ENCODE data around the gene FXYD3.

DNA sequence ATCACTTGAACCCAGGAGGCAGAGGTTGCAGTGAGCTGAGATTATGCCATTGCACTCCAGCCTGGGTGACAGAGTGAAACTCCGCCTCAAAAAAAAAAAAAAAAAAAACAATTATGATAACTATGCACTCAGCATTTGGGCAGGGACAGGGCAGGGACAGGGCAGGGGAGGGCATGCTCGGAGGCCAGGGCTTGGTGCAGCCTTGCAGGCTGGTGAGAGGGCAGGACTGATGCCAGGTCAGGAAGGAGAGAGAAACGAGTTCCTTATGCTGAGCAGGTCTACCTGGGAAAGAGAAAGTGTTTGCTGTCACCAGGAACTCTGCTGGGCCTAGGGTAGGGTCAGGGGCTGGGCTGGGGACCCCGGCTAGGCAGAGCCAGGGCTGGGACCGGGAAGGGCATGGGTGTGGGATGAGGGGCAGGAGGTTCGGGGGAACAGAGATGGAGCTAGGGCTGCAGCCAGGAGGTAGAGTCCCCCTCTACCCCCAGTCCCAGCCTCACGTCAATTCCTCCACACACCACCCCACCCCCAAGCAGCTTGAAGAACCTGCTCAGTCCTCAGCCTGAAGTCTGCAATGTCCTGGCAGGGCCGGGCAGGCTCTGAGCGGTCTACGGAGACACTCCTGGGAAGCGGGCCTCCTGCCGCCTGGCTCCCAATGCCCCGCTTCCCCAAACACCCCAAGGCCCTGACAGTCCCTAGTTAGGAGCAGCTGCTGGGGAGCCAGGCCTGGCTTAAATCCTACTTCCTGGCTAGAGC, 2.8 kb downstream of the FXYD3 start:
- no peak for TF ChIP-seq ZNF660 (CRISPR knock-in tag; IDR thresholded peaks at IDR 0.05; ENCODE audit: borderline replicate concordance, low read depth)
- no peak for TF ChIP-seq DPF2 (CRISPR knock-in tag; IDR thresholded peaks at IDR 0.05; ENCODE audit: borderline replicate concordance, low read depth)
- no peak for TF ChIP-seq ISX (CRISPR knock-in tag; conservative IDR thresholded peaks at IDR 0.05)
- TF ChIP-seq, protein P1, sequence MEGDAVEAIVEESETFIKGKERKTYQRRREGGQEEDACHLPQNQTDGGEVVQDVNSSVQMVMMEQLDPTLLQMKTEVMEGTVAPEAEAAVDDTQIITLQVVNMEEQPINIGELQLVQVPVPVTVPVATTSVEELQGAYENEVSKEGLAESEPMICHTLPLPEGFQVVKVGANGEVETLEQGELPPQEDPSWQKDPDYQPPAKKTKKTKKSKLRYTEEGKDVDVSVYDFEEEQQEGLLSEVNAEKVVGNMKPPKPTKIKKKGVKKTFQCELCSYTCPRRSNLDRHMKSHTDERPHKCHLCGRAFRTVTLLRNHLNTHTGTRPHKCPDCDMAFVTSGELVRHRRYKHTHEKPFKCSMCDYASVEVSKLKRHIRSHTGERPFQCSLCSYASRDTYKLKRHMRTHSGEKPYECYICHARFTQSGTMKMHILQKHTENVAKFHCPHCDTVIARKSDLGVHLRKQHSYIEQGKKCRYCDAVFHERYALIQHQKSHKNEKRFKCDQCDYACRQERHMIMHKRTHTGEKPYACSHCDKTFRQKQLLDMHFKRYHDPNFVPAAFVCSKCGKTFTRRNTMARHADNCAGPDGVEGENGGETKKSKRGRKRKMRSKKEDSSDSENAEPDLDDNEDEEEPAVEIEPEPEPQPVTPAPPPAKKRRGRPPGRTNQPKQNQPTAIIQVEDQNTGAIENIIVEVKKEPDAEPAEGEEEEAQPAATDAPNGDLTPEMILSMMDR (CRISPR knock-in tag; IDR thresholded peaks at IDR 0.05), result no peak
- TF ChIP-seq POLR2AphosphoS5 (IDR thresholded peaks at IDR 0.05; ENCODE audit: low read depth, low read length), result no peak
- TF ChIP-seq FOSL2 (CRISPR knock-in tag; IDR thresholded peaks at IDR 0.05), result no peak
- TF ChIP-seq, protein P2, sequence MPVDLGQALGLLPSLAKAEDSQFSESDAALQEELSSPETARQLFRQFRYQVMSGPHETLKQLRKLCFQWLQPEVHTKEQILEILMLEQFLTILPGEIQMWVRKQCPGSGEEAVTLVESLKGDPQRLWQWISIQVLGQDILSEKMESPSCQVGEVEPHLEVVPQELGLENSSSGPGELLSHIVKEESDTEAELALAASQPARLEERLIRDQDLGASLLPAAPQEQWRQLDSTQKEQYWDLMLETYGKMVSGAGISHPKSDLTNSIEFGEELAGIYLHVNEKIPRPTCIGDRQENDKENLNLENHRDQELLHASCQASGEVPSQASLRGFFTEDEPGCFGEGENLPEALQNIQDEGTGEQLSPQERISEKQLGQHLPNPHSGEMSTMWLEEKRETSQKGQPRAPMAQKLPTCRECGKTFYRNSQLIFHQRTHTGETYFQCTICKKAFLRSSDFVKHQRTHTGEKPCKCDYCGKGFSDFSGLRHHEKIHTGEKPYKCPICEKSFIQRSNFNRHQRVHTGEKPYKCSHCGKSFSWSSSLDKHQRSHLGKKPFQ (CRISPR knock-in tag; IDR thresholded peaks at IDR 0.05; ENCODE audit: insufficient replicate concordance), result no peak
- TF ChIP-seq, protein P3, sequence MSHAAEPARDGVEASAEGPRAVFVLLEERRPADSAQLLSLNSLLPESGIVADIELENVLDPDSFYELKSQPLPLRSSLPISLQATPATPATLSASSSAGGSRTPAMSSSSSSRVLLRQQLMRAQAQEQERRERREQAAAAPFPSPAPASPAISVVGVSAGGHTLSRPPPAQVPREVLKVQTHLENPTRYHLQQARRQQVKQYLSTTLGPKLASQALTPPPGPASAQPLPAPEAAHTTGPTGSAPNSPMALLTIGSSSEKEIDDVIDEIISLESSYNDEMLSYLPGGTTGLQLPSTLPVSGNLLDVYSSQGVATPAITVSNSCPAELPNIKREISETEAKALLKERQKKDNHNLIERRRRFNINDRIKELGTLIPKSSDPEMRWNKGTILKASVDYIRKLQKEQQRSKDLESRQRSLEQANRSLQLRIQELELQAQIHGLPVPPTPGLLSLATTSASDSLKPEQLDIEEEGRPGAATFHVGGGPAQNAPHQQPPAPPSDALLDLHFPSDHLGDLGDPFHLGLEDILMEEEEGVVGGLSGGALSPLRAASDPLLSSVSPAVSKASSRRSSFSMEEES (CRISPR knock-in tag; IDR thresholded peaks at IDR 0.05), result no peak
- TF ChIP-seq POLR2A (IDR thresholded peaks at IDR 0.05; ENCODE audit: insufficient read depth in 1 of 2, low read depth in 2 of 2, low read length in 2 of 2), result no peak
- TF ChIP-seq, protein P4, sequence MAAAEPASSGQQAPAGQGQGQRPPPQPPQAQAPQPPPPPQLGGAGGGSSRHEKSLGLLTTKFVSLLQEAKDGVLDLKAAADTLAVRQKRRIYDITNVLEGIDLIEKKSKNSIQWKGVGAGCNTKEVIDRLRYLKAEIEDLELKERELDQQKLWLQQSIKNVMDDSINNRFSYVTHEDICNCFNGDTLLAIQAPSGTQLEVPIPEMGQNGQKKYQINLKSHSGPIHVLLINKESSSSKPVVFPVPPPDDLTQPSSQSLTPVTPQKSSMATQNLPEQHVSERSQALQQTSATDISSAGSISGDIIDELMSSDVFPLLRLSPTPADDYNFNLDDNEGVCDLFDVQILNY (CRISPR knock-in tag; conservative IDR thresholded peaks at IDR 0.05), result no peak
- TF ChIP-seq ZNF274 (CRISPR knock-in tag; IDR thresholded peaks at IDR 0.05), result no peak
- TF ChIP-seq, protein P5, sequence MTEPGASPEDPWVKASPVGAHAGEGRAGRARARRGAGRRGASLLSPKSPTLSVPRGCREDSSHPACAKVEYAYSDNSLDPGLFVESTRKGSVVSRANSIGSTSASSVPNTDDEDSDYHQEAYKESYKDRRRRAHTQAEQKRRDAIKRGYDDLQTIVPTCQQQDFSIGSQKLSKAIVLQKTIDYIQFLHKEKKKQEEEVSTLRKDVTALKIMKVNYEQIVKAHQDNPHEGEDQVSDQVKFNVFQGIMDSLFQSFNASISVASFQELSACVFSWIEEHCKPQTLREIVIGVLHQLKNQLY (CRISPR knock-in tag; IDR thresholded peaks at IDR 0.05), result no peak
